ENCODE results near the gene LRCOL1. TPM values are rescaled to one million over a fixed set of nuclear protein-coding genes. Genes with fewer than 3 reads are reported as not detected.

Gene LRCOL1
- polyA plus RNA-seq, 1 donor, result 0.15 TPM

DNA sequence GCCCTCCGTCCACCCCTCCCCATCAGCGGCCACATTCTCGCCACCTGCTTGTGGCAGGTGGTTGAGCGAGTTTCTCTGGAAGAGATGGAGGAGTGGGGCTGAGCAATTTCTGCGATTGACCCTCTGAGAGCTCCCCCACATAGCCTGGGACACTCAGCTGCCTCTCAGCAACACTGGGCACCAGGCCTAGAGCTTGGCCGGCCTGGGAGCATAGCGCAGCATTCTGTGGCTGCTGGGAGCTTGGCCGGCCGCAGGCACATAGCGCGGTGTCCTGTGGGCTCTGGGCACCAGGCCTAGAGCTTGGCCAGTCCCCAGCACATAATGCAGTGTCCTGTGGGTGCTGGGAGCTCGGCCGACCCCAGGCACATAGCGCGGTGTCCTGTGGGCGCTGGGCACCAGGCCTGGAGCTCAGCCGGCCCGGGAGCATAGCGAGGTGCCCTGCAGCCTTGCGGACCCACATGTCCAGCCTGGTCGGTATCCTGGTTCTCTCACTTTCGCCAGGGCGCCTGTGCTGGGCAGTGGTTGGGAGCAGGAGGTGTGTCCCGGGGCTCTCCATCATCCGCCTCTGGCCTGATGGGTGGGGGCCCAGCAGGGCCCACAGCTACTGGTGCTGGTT is 43.8 kb downstream of the LRCOL1 start:
- DNase-seq (ENCODE audit: low read depth), result no peak

DNA sequence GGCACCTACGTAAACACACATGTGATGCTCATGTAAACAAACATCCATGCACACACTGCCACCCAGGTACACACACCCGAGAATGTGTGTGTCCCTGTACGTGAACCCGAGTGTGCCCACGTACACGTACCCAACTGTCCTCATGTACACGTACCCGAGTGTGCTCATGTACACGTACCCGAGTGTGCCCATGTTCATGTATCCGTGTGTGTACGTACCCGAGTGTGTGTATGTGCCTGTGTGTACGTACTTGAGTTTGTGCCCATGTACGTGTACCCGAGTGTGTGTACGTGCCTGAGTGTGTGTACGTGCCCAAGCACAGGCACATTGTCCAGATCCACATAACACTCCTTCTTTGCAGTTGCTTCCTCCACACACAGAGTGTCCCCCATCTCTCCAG is 45.0 kb downstream of the LRCOL1 start:
- DNase-seq (ENCODE audit: low read depth), result no peak

GRCh38 chr12:132563911-132564310 is 46.5 kb downstream of the LRCOL1 start:
- DNase-seq (ENCODE audit: low read depth), result no peak

- no peak for DNase-seq (ENCODE audit: low read depth)
Measured at GRCh38 chr12:132562489-132563021, 47.8 kb downstream of the LRCOL1 start.

GRCh38 chr12:132561427-132562156 is 48.8 kb downstream of the LRCOL1 start:
- DNase-seq (ENCODE audit: low read depth), result no peak

DNA sequence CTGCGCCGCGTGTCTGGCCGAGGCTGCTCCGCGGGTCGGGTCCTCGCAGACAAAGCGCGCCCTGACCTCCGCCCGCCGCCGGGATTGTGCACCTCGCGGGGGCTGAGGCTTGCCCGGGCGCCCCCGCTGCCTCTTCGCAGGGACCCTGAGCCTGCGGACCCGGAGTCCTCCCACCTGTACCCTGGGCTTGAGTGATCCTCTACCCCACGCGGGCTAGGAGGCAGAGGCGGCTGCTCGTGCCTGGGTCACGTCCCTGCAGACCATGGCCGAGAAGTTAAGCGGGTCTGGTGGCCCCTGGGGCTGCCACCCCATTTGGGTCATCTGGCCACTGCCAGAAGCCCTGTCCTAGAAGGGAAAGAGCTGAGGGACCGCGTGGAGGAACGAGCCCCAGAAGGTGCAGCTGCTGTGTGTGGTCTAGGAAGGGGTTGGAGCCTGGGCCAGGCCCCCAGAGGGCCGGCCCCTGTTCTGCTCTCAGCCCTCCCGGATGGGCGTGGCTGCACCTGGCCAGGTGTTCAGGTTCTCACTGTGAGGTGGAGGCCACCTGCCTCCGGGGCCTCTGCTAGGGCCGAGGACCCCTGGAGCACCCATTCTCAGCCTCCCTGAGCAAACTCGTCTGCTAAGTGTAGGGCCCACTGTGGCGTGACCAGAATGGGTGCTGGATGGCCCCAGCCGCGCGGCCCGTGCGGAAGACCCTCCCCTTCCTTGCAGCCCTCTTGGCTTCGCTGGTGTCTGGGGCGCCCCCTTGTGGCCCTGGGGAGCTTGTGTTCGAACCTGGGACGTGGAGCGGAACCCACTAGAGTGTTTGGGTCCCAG is 49.6 kb downstream of the LRCOL1 start:
- DNase-seq (ENCODE audit: low read depth), result no peak

- DNase-seq (ENCODE audit: low read depth), result no peak
Measured at GRCh38 chr12:132560364-132560613, 50.1 kb downstream of the LRCOL1 start.

- no peak for DNase-seq (ENCODE audit: low read depth)
Measured at GRCh38 chr12:132559652-132560363, 50.6 kb downstream of the LRCOL1 start.

DNA sequence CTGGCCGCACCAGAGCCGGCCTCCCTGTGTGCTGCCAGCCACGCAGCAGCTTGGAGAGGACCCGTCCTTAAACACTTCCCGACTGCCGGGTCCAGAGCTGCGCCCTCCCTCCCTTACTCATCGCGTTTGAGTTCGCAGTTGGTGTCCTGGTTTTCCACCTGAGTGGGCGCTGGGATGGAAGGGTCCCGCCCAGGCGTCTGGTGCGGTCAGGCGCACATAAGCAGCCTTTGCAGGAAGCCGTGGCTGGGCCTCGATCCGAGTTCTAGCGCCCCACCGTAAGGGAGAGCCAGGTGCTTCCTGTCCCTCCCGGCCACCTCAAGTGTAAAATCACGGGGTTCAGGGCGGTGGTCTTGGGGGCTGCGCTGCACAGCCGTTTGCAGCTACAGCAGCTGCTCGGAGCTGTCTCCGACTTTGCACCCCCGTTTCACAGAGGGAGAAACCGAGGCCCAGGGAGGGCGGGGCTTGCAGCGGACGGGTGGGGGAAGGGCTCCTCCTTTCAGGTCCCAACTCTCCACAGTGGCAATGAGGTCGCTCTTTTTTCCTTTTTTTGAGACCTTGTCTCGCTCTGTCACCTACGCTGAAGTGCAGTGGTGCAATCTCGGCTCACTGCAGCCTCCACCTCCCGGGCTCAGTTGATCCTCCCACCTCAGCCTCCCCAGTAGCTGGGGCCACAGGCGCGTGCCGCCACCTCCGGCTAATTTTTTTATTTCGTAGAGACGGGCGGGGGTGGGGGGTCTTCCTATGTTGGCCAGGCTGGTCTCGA is 51.3 kb downstream of the LRCOL1 start:
- no peak for DNase-seq (ENCODE audit: low read depth)

DNA sequence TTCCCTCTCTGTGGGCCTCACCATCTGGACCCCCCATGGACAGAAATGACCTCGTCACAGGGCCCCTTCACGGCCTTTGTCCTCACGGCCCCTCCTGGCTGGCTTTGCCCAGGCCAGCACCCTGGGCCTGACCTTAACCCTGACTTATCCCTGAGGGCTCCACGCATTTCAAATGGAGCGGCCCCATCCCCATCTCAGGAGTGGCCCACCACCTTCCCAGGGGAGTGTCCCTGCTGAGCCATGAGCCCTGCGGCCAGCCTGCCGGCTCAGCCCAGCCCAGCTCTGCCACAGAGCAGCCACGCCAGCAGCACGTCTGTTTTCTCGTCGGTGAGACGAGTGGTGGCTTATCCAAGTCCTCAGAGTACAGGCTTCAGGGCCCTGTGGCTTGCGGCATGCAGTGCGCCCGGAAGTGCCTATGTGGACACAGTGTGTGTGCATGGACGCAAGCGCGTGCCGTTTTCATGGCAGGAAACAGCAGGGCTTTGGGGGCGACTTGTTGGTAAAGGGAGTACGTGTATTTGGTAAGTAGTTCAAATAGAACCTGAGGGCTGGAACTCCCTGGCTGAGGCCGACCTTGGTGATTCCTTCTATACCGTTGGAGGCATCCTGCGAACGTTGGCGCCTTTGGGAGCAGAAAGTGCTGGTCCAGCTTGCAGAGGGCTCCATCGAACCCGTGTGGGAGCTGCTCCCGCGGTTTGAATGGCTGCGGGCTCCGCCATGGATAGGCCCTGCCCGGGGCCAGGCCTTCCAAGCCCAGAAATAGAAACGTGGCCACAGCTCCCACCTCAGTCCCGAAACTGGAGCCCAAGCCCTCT is 52.1 kb downstream of the LRCOL1 start:
- no peak for DNase-seq (ENCODE audit: low read depth)

- DNase-seq (ENCODE audit: low read depth), result no peak
Measured at GRCh38 chr12:132557291-132558015, 52.9 kb downstream of the LRCOL1 start.

GRCh38 chr12:132556801-132557200 is 53.6 kb downstream of the LRCOL1 start:
- no peak for DNase-seq (ENCODE audit: low read depth)

DNA sequence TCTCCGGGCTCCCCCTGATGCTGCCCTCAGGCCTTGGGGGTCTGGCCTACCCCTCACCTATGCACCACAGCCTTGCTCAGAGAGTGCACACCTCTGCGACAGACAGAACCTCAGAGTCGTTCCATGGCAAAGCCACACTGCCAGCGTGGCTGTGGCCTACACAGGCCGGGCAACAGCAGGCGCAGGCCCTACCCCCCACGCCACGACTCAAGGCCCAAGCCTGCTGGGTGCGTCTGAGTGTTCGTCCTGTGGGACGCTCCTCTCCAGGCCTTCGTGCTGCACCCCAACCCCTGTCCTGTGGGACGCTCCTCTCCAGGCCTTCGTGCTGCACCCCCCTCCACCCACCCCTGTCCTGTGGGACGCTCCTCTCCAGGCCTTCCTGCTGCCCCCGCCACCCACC is 54.2 kb downstream of the LRCOL1 start:
- no peak for DNase-seq (ENCODE audit: low read depth)

DNA sequence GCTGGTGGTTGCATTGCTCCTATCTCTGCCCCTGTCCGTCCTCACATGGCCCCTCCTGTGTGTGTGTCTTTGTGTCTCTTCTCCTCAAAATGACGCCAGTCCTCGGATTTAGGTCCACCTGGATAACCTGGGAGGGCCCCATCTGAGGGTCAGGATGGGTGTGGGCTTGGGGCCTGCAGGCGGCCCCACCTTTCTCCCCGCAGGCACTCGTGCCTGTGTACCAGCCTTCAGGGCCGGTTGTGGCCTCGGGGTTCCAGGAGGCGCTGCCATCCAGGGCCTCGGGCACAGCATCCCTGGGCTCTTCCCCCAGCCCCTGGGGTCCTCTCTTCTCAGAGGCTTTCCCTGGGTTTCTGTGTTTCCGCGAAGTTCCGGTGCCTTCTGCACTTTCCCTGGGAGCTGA is 54.7 kb downstream of the LRCOL1 start:
- DNase-seq (ENCODE audit: low read depth), result no peak

- DNase-seq (ENCODE audit: low read depth), result no peak
Measured at GRCh38 chr12:132554845-132555630, 55.3 kb downstream of the LRCOL1 start.
